A673 (cell line): ENCODE results near the gene TMPRSS13. TPM values are rescaled to one million over a fixed set of nuclear protein-coding genes. Genes with fewer than 3 reads are reported as not detected.

Experiments used
- BruUV-seq: library from RNA; stranded (reverse); fragments of 400-500 nt; replicated peaks from 2 replicates; lab custom pipeline; 2021; lab: Mats Ljungman, UMichigan
- CTCF ChIA-PET: fragments of 300-600 bp; sonication (Branson Sonifier 250); formaldehyde crosslinking; loops from one replicate; lab custom pipeline; 2022; ENCODE audit warnings: antibody characterized with exemption; lab: Charles Lee
- POLR2A ChIA-PET: fragments of 300-600 bp; sonication (Branson Sonifier 250); formaldehyde crosslinking; loops from one replicate; lab custom pipeline; 2022; ENCODE audit warnings: antibody characterized with exemption; ENCODE audit not compliant: low non-redundant PET; lab: Charles Lee
- DNase-seq: peaks from one replicate; pipeline ENCODE4 v3.0.0-alpha.2; 2015; ENCODE audit warnings: low spot score
- H3K27ac ChIP-seq: fragments of 200-600 bp; sonication (generic); 2 replicates; pipeline ENCODE4 v1.5.1; 2016; ENCODE audit warnings: mixed run types, low read depth, mild to moderate bottlenecking, mixed read lengths, antibody characterized with exemption, low read length; ENCODE audit not compliant: poor library complexity, severe bottlenecking
- H3K27me3 ChIP-seq: fragments of 200-600 bp; sonication (generic); replicated peaks from 2 replicates; pipeline ENCODE4 v1.6.1; 2017; ENCODE audit warnings: mixed run types, low read depth, mild to moderate bottlenecking, mixed read lengths, antibody characterized with exemption, low read length; ENCODE audit not compliant: insufficient read depth, poor library complexity
- H3K36me3 ChIP-seq: fragments of 200-600 bp; sonication (generic); 2 replicates; pipeline ENCODE4 v1.6.1; 2016; ENCODE audit warnings: mixed run types, mild to moderate bottlenecking, mixed read lengths, antibody characterized with exemption, low read length; ENCODE audit not compliant: insufficient read depth, poor library complexity, severe bottlenecking
- H3K4me1 ChIP-seq: fragments of 200-600 bp; sonication (generic); 2 replicates; pipeline ENCODE4 v1.6.1; 2017; ENCODE audit warnings: mixed run types, mild to moderate bottlenecking, mixed read lengths, antibody characterized with exemption, low read length; ENCODE audit not compliant: insufficient read depth, poor library complexity, severe bottlenecking
- H3K4me3 ChIP-seq: fragments of 200-600 bp; sonication (generic); 2 replicates; pipeline ENCODE4 v1.5.1; 2016; ENCODE audit warnings: low read depth, mixed run types, mild to moderate bottlenecking, mixed read lengths, low read length; ENCODE audit not compliant: poor library complexity, severe bottlenecking
- H3K9me3 ChIP-seq: fragments of 200-600 bp; sonication (generic); 2 replicates; pipeline ENCODE4 v1.6.1; 2016; ENCODE audit warnings: mixed run types, low read depth, mild to moderate bottlenecking, mixed read lengths, antibody characterized with exemption, low read length; ENCODE audit not compliant: poor library complexity, severe bottlenecking
- EZH2 ChIP-seq: fragments of 200-600 bp; sonication (generic); IDR thresholded peaks from 2 replicates; pipeline ENCODE4 v1.6.1; 2017; ENCODE audit warnings: borderline replicate concordance, low read depth, mild to moderate bottlenecking, mixed read lengths, antibody characterized with exemption, low read length; ENCODE audit not compliant: poor library complexity, severe bottlenecking
- intact Hi-C: fragments of 100-400 bp; cut with micrococcal nuclease; formaldehyde crosslinking; loops from one replicate; pipeline ENCODE4 v1.10.0; 2022; ENCODE audit not compliant: unreplicated experiment
- total RNA-seq: library from RNA; stranded (reverse); gene quantifications from 2 replicates; pipeline ENCODE4 v1.2.3, GENCODE V29; 2021
- TF ChIP-seq, protein P1 (sequence below): fragments of 300-800, 200-600 bp; sonication (generic); conservative IDR thresholded peaks from 2 replicates; pipeline ENCODE4 v1.5.1; 2017; ENCODE audit warnings: low read depth, mild to moderate bottlenecking, antibody characterized with exemption, low read length, moderate library complexity, mixed read lengths

The TMPRSS13 gene
- total RNA-seq, 1 experiment from 2014 or later = not detected

DNA sequence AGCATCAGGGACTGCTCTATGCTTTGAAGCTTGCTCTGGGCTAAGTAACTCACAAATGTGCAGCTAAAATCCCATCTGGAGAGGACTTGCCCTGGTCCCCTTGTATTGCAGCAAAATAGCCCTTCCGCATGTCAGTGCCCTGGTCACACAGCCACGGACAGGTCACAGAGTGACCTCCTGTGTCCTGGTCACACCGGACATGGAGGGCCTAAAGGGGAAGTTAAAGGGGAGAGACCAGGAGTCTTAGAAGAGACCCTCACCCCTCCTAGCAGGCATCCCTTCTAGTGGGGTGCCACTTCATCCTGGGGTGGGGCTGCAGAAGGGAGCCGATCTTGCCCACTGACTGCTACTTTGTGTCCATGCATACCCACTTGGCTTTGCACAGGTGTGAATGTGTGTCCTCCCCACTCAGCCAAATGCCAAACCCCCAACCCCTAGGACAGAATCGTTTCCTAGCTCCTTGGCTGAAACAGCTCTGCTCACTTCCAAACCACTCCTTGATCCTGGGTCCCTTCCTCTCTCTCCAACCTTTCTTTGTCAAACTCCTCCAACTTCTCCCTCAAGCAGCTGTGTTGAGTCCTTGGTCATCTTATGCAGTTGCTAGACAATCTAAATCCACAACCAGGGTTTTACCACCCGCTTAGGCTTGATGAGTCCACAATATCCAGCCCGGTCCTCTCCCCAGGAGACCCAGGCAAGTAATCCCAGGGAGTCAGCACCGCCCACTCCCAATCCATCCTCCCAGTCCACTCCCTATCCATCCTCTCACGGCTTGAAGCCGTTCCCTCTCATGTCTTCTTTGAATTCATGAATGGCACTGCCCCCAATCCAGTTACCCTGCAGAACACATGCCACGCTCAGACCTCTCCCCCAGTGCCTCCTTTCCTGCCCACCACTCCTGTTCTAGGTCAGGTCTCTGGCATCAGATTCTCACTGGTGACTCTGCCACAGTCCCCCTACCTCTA is 49.4 kb downstream of the TMPRSS13 start:
- CTCF ChIA-PET = no interaction called here
- BruUV-seq = no TSS peak
- Histone ChIP-seq H3K4me1 (peaks cover 11% of the 10 kb centered on the region), H3K27ac (no peak overlapping the region), H3K9me3 (no peaks in the 10 kb centered on the region), H3K4me3 (no peak overlapping the region), H3K27me3 (peaks cover 22% of the 10 kb centered on the region), H3K36me3 (no peaks in the 10 kb centered on the region)
- POLR2A ChIA-PET = no interaction called here
- no peak for TF ChIP-seq EZH2
- TF ChIP-seq, protein P1, sequence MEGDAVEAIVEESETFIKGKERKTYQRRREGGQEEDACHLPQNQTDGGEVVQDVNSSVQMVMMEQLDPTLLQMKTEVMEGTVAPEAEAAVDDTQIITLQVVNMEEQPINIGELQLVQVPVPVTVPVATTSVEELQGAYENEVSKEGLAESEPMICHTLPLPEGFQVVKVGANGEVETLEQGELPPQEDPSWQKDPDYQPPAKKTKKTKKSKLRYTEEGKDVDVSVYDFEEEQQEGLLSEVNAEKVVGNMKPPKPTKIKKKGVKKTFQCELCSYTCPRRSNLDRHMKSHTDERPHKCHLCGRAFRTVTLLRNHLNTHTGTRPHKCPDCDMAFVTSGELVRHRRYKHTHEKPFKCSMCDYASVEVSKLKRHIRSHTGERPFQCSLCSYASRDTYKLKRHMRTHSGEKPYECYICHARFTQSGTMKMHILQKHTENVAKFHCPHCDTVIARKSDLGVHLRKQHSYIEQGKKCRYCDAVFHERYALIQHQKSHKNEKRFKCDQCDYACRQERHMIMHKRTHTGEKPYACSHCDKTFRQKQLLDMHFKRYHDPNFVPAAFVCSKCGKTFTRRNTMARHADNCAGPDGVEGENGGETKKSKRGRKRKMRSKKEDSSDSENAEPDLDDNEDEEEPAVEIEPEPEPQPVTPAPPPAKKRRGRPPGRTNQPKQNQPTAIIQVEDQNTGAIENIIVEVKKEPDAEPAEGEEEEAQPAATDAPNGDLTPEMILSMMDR = no peak
- DNase-seq = no peak
- intact Hi-C loops = no loop called here

- Histone ChIP-seq H3K9me3 (no peaks in the 10 kb centered on the region), H3K4me3 (no peak overlapping the region), H3K27me3 (peaks cover 22% of the 10 kb centered on the region), H3K4me1 (peaks cover 11% of the 10 kb centered on the region), H3K36me3 (no peaks in the 10 kb centered on the region), H3K27ac (no peak overlapping the region)
- ChIA-PET CTCF (no interaction called here), POLR2A (no interaction called here)
- BruUV-seq = no TSS peak
- intact Hi-C loops = no loop called here
- no peak for DNase-seq
- no peak for TF ChIP-seq EZH2
- TF ChIP-seq, protein P1 = no peak
Observed at GRCh38 chr11:117878939-117879475, 50.2 kb downstream of the TMPRSS13 start.

- Histone ChIP-seq H3K4me3 (no peak overlapping the region), H3K27me3 (peaks cover 22% of the 10 kb centered on the region), H3K27ac (no peak overlapping the region), H3K9me3 (no peaks in the 10 kb centered on the region), H3K4me1 (peaks cover 11% of the 10 kb centered on the region), H3K36me3 (no peaks in the 10 kb centered on the region)
- ChIA-PET POLR2A (interaction anchor here (2.1 kb wide), 1 partner anchor 29 kb away, joined by 5 read pairs; no protein-coding TSS in a partner anchor), CTCF (no interaction called here)
- TF ChIP-seq, protein P1 = no peak
- TF ChIP-seq EZH2 = no peak
- no peak for DNase-seq
- intact Hi-C loops = no loop called here
- BruUV-seq = no TSS peak
Observed at GRCh38 chr11:117878314-117878938, 50.8 kb downstream of the TMPRSS13 start.
